Psoas muscle (tissue), 8 donors: ENCODE data around the gene RALY. TPM values are rescaled to one million over a fixed set of nuclear protein-coding genes. Genes with fewer than 3 reads are reported as not detected.

Experiments
- ATAC-seq, 4 donors: fragments of 200-7000 bp; cut with Tn5 transposase; one replicate each; pipeline ENCODE4 v1.9.1; 2020; ENCODE audit warnings: moderate library complexity in 3 of 4, mild to moderate bottlenecking in 2 of 4
- DNase-seq, 2 donors: peaks; one replicate each; pipeline ENCODE4 v3.0.0-alpha.2; 2020
- H3K27ac ChIP-seq: fragments of 200-600 bp; one replicate; pipeline ENCODE4 v1.8.0; 2022
- H3K27me3 ChIP-seq, 3 donors: fragments of 200-600 bp in 1 of 3; one replicate each; pipeline versions ENCODE4 v1.6.1 to v1.8.0; 2013 to 2022; ENCODE audit warnings: low read length in 2 of 3, mild to moderate bottlenecking in 2 of 3, moderate library complexity in 1 of 3; ENCODE audit not compliant: insufficient read depth in 3 of 3
- H3K36me3 ChIP-seq, 2 donors: fragments of 200-600 bp in 1 of 2; one replicate each; pipeline versions ENCODE4 v1.6.1 to v1.8.0; 2013 to 2022; ENCODE audit warnings: low read depth in 1 of 2, mild to moderate bottlenecking in 1 of 2, moderate library complexity in 1 of 2; ENCODE audit not compliant: insufficient read depth in 1 of 2
- H3K4me1 ChIP-seq: fragments of 200-600 bp; one replicate; pipeline ENCODE4 v1.8.0; 2022
- H3K4me3 ChIP-seq: fragments of 200-600 bp; one replicate; pipeline ENCODE4 v1.8.0; 2022; ENCODE audit warnings: mild to moderate bottlenecking
- H3K9me3 ChIP-seq: fragments of 200-600 bp; one replicate; pipeline ENCODE4 v1.8.0; 2022
- CTCF ChIP-seq: fragments of 200-600 bp; IDR thresholded peaks from one replicate; pipeline ENCODE4 v1.8.0; 2022; ENCODE audit warnings: antibody characterized with exemption
- WGBS, 3 donors: extraction: QIAGEN DNeasy Blood & Tissue Kit; methylation state at CpG; one replicate each; pipeline versions ENCODE4 v1.1.6 to v1.1.7; 2013; 5-methylcytosine and 5-hydroxymethylcytosine counted together
- intact Hi-C, 2 donors: fragments of 100-400 bp; cut with DNase I; formaldehyde crosslinking; loops; one replicate each; pipeline versions ENCODE4 v1.11.0 to v1.14.2; 2022
- polyA plus RNA-seq, 3 donors: library from polyadenylated mRNA; stranded (reverse); fragments of 200-250 nt; gene quantifications; one replicate each; pipeline ENCODE4 v1.2.3, GENCODE V29; 2013
- total RNA-seq, 4 donors: library from RNA; stranded (reverse); fragmentation: NEBNext Ultra II Directional in 2 of 4; extraction: Animal tissue kit (Norgen Biotek cat#: 25700) in 2 of 4; gene quantifications; one replicate each; pipeline versions ENCODE4 v1.2.1 to v1.2.4, GENCODE V29; 2021 to 2023
- donor health status: healthy with polysubstance abuse.
- donor health status: DM: no; HTN: no; CAD: no; lungs with moderate emphysema.
- donor health status: Bipolar disorder and iron deficiency.
- donor health status: healthy.
- donor health status: DM: yes; HTN: yes; CAD: no.
- donor health status: DM: no; HTN: no; CAD: no.
- donor health status: DM: no; HTN: no; CAD: no.
- donor health status: DM: yes; HTN: yes; CAD: no.

RALY gene
- total and polyA plus RNA-seq, 7 donors: 92.3 to 325 (median 120) TPM

- Histone ChIP-seq H3K27ac (no peak overlapping the region), H3K4me1 (peaks cover 9% of the 10 kb centered on the region), H3K9me3 (no peaks in the 10 kb centered on the region), H3K4me3 (no peak overlapping the region), H3K27me3 (no peaks in the 10 kb centered on the region), H3K36me3 (peaks cover 0 to 2% of the 10 kb centered on the region in 2 donors)
- 86 to 89% (median 88%) methylated on average over 4 of the region's 4 CpGs for WGBS, 3 donors
- DNase-seq (no peak), ATAC-seq (no peak)
- no peak for TF ChIP-seq CTCF
- intact Hi-C loops: loop anchor here in 1 of 2 donors (5.0 kb wide), 1 partner anchor 38 kb away; no protein-coding TSS in a partner anchor
Measured at GRCh38 chr20:34114809-34115208, 121.1 kb downstream of the RALY start.

DNA sequence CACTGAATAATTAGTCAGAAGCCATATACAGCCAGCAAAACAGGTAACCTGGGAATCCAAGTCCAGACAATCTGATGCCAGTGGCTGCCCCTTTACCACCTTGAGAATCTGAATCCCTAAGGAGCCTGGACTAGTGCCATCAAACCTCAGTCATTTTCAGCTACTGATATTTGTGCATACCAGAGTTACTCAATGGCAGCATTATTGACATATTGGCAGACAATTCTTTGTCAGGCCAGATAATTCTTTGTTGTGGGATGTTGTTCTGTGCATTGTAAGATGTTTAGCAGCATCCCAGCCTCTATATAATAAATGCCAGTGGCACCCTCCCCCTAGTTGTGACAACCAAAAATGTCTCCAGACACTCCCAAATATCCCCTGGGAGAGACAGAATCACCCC lies 121.5 kb downstream of the RALY start:
- H3K4me1 ChIP-seq: peaks cover 5% of the 10 kb centered on the region
- no peaks in the 10 kb centered on the region for H3K27me3 ChIP-seq
- TF ChIP-seq CTCF: no peak
- H3K9me3 ChIP-seq: no peaks in the 10 kb centered on the region
- DNase-seq (no peak), ATAC-seq (no peak)
- H3K4me3 ChIP-seq: no peak overlapping the region
- no peak overlapping the region for H3K27ac ChIP-seq
- intact Hi-C loops: loop anchor here in 1 of 2 donors (5.0 kb wide), 1 partner anchor 38 kb away; no protein-coding TSS in a partner anchor
- no peaks in the 10 kb centered on the region for H3K36me3 ChIP-seq

DNA sequence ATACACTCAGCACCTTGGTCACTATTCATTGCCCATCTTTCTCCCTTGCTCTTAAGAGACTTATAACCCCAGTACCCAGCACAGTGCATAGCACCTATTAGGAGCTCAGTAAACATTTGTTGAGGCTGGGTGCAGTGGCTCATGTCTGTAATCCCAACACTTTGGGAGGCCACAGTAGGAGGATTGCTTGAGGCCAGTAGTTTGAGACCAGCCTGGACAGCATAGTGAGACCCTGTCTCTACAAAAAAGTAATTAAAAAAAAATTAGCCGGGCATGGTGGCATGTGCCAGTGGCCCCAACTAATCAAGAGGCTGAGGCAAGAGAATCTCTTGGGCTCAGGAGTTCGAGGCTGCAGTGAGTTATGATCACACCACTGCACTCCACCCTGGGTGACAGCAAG lies 126.5 kb downstream of the RALY start:
- Histone ChIP-seq H3K36me3 (no peaks in the 10 kb centered on the region), H3K27me3 (no peaks in the 10 kb centered on the region), H3K4me1 (no peaks in the 10 kb centered on the region), H3K27ac (no peak overlapping the region), H3K9me3 (no peaks in the 10 kb centered on the region), H3K4me3 (no peak overlapping the region)
- intact Hi-C loops: loop anchor here (10.0 kb wide), 2 partner anchors 45 to 325 kb away; no protein-coding TSS in a partner anchor
- no peak for DNase-seq
- TF ChIP-seq CTCF: no peak
- no peak for ATAC-seq
- 82 to 88% (median 85%) methylated on average over 2 of the region's 2 CpGs for WGBS, 3 donors

- no peak for TF ChIP-seq CTCF
- H3K9me3 ChIP-seq: no peaks in the 10 kb centered on the region
- WGBS, 3 donors: 92 to 94% (median 93%) methylated on average over 43 of the region's 43 CpGs
- no peak overlapping the region for H3K4me3 ChIP-seq
- ATAC-seq (no peak), DNase-seq (no peak)
- H3K4me1 ChIP-seq: no peaks in the 10 kb centered on the region
- no peak overlapping the region for H3K27ac ChIP-seq
- H3K27me3 ChIP-seq: no peaks in the 10 kb centered on the region
- intact Hi-C loops: loop anchor here (10.0 kb wide), 2 partner anchors 48 to 328 kb away; no protein-coding TSS in a partner anchor
- H3K36me3 ChIP-seq: no peaks in the 10 kb centered on the region
Measured at GRCh38 chr20:34122274-34122980, 128.7 kb downstream of the RALY start.

DNA sequence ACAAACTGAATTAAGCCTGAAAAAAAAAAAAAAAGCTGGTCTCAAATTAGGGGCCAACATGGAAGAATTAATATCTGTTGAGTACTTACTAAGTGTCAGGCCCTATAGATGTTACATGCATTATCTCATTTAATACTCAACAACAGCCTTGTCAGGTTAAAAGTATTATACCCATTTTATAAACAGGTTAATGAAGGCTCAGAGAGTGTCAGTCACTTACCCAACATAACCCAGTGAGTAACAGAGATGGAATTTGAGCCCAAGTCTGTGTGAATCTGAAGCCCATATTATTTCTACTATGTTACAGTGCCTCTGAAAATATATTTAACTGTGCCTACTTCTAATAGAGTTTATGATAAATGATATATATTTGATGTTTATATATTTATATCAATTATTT lies 129.6 kb downstream of the RALY start:
- Histone ChIP-seq H3K9me3 (no peaks in the 10 kb centered on the region), H3K27me3 (no peaks in the 10 kb centered on the region), H3K4me3 (no peak overlapping the region), H3K36me3 (no peaks in the 10 kb centered on the region), H3K4me1 (no peaks in the 10 kb centered on the region), H3K27ac (no peak overlapping the region)
- intact Hi-C loops: loop anchor here (10.0 kb wide), 2 partner anchors 49 to 329 kb away; no protein-coding TSS in a partner anchor
- no peak for TF ChIP-seq CTCF
- no peak for DNase-seq
- no peak for ATAC-seq
